ENCODE data around the gene PMEPA1.

Gene PMEPA1

DNA sequence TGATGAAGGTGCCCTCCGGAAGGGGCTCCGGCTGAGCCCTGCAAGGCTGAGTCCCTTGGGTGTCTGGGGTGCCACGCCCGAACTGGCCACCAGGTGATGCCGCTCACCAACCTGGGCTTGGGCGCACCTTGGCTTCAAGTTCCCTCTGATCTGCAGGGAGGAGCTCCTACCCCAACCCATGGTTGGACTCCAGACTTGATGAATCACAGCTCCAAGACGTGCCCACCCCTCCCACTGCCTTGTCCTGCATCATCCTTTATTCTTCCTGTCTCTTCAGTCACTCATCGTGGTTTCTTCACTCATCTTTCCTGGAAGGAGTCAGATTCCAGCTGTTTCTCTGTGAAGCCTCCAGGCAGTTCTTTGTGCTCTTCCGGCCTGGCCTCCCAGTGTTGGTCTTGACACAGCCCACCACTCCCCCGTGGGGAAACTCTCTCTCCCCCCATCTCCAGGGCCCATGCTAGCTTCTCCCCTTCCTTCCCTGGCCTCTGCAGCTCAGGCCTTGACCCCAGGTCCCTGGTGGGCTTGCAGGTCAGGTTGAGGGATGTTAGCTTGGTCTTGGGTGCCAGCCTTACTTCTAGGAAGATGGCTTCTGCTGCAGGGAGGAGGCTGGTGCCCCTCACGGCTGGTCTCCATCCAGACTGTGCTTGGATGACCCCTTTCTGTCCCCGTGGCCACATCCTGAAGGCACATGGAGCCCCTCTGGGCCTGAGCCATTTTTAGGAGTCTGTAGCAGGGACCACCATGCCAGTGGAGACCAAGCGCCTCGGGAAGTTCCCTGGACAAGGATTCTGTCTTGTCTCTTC is 87.0 kb downstream of the PMEPA1 start:
- no peak for DNase-seq (ENCODE audit: low read depth)

DNA sequence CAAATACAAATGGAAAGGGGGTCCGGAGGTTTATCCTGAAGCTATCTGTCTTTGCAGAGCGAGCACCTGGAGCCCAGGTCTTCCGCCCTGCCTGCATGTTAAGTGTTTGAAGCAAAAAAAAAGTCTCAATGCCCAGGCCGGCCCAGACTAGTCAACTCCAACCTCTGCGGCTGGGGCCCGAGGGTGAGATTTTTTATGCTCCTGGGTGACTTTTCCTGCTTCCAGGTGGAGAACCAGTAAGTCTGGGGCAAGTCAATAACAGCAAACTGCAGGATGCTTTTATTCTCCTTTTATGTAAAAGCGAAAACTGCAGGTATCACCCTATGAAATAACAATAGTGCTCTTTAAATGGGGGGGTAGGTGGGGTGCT is 87.6 kb downstream of the PMEPA1 start:
- DNase-seq (ENCODE audit: low read depth), result no peak

DNA sequence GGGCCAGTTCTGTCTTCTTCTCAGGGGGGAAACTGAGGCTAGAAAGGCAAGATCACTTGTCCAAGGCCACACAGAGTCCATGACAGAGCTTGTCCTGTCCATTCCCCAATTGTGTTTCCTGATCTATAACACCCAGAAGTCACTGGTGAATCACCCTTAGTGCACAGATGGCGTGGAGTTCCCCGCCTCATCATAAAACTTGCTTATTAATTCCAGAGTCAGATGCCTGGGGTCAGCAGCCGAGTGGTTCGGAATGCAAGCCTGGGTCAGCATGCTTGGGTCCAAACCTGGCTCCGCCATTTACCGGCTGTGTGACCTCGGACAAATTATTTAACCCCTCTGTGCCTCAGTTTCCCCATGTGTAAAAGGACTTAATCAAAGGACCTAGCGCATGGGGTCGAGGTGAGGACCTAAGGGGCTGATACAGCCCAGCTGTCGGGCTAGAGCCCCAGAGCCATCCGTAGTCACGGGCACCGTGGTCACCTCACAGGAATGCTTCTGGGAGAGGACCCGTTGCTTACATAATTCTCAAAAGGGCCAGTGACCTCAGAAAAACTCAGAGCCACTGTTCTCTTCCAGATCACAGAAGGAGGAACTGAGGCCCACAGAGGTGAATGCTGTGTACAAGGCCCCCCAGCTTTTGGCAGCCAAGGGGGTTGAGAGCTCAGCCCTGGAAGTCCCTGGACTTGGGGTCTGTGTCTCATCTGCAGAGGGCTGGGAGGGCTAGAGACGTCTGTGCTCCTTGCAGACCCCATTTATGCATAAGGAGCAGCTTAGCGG is 88.2 kb downstream of the PMEPA1 start:
- DNase-seq (ENCODE audit: low read depth), result no peak

DNA sequence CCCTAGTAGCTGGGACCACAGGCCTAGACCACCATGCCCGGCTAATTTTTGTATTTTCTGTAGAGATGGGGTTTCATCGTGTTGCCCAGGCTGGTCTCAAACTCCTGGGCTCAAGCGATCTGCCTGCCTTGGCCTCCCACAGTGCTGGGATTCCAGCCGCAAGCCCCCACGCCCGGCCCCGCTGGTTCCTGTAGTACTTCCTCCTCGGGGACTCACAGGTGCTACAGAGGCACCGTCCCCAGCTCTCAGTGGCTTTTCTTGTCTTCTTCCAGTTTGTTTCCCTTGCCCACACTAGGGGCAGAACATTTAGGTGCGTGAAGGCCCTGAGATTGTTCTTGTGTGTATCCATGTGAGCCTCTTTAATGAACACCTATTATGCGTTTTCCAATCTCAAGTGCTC is 88.8 kb downstream of the PMEPA1 start:
- DNase-seq (ENCODE audit: low read depth), result no peak

DNA sequence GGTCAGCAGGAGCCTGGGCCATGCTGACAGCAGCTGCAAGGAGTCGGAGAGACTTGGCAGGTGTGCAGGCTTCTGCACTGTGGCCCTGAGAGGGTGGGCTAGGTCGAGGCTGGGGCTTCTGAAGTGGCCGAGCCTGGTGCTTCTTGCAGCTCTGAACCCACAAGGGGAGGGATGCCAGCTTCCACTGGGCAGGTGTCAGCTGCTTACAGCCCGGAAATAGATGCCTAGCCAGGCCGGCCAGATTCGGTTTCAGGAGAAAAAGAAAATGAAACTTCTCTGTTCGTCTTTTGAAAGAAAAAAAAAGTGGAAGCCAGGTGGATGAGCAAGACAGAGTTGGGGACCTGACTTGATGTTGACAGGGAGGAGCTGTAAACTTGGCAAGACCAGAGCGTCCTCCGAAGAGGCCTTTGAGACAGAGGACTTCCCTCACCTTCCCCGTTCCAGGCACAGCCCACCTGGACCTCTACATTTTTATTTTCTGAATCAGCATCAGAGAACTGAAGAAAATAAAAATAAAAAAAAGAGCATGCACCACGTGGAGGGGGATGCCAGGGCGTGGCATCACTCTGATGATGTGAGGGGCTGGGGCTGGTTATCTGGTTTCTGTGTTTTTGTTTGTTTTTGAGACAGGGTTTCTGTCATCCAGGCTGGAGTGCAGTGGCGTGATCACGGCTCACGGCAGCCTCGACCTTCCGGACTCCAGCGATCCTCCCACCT is 89.4 kb downstream of the PMEPA1 start, which contains the start of gene ZBP1:
Gene ZBP1, minus strand, starts transcription at position 153 of the 717 bp plus-strand sequence. Its CDS starts 131 bp downstream, at position 22.
- DNase-seq (ENCODE audit: low read depth), result no peak

DNA sequence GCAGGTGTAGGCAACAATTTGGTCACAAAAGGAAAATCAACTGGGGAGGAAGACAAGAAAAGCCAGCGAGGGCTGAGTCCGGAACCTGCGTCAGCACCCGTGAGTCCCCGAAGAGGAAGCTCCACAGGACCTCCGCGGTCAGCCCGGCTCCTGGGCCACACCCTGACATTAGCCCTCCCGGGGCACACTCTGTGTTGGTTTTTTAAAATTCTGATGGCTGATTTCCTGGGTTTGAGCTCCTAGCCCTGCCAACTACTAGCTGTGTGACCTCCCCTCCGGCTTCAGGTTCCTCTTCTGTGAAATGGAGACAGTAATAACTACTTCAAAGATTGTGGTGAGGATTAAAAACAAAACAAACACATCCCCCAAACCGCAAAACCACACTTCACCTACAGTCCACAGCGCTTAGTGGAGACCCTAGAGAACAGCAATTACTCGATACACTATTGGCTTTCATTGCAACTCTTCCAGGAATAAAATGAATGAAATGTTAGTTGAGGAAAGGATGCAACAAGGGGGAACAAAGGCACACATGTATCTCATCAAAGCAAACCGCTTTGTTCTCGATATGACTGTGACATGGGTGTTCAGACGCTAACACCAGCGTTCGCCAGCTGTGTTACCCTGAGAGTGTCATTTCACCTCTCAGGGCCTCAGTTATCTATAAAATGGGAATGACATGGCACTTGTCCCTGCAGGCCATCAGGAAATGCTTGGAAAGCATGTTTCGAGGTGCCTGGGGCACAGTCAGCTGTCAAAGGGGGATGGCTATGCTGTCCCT is 90.6 kb downstream of the PMEPA1 start:
- DNase-seq (ENCODE audit: low read depth), result no peak

DNA sequence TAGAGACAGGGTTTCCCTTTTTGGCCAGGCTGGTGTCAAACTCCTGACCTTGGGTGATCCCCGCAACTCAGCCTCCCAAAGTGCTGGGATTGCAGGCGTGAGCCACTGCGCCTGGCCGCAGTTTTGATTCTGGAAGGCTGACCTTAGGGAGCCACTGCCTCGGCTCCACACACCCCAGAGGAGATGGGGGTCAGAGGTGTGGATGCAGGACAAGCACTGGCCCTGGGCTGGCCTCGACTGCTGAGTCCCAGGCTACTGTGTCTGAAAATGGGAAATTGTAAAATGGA is 91.1 kb downstream of the PMEPA1 start:
- DNase-seq (ENCODE audit: low read depth), result no peak

DNA sequence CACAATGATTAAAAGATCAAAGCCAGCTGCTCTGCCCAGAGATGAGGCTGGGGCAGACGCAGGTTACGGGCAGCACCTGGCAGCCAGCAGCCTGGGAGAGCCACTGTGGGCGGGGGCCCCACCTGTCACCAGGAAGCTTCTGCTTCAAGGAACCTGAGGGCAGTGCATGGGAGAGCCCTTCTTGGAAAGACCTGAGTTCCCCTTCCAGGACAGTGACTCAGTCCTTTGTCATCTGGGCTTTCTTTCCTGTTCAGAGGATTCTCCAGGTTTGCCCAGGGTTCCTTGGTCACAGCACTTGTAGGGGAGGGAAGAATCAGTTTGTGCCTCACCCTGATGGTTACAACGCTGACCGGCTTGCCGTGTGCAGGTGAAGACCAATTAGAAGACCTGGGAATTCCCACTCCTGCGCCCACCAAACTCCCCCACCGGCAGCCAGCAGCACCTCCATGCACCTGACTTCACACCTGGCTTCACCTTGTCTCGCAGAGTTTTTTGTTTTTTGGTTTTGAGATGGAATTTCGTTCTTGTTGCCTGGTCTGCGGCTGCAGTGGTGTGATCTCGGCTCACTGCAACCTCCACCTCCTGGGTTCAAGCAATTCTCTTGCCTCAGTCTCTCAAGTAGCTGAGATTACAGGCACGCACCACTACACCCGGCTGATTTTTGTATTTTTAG is 91.6 kb downstream of the PMEPA1 start:
- DNase-seq (ENCODE audit: low read depth), result no peak

DNA sequence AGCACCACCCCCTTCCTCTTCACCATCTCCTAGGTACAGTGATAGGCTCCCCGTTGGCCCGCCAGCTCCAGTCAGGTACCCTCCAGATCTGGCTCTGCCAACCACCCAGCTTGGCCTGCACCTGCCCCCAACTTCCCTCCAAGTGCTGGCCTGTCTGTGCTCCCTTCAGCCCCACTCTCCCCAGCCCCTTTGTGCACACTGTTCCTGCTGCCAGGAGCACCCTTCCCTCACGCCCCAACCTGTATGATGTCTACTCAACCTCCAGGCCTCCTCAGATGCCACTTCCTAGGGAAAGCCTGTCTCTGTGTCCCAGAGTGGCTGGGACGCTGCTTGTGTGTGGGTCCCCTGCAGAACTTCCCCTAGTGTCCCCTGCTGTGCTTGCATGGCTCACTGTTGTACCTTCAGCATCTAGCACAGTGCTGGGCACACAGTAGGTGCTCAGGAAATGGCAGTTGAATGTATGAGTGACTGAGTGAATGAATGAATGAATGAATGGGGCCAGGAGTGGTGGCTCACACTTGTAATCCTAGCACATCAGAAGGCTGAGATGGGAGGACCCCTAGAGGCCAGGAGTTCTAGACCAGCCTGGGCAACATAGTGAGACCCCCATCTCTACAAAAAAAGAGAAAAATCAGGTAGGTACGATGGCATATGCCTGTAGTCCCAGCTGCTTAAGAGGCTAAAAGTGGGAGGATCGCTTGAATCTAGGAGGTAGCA is 92.6 kb downstream of the PMEPA1 start:
- no peak for DNase-seq (ENCODE audit: low read depth)

DNA sequence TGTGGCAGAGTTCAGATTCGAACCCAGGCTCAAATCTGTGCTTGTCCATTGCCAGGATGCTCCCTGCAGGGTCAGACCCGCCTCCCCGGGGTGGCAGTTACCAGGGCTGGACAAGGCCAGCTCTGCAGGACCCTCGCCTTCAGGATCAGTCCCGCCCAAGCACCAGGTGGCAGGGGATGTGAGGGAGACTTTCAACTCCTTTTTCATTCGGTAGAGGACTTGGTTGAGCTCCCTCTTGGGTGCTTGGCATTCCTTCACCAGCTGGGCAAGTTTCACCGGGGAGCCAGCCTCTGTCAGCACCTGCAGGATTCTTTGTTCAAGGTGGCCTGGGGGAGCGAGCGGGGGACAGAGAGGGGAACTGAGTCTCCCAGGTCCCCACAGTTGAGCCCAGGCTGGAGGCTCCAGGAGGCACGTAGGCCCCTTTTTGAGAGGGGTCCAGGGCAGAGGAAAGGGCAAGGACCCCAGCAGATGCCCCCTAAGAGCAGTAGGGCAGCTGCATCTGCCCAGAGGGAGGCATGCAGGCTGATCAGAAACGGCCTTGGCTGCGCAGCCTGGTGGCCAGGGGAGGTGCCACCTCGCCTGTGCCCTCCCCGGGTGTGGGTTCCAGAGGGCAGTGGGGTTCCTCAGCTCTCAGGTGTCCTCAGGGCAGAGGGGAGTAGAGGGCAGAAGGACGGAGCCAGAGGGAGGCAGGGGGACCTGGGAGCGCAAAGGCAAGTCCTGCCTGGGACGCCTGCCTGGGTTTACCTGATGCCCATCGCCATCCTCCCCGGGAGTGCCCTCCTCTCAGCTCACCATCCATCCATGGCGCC is 93.5 kb downstream of the PMEPA1 start:
- DNase-seq (ENCODE audit: low read depth), result no peak

DNA sequence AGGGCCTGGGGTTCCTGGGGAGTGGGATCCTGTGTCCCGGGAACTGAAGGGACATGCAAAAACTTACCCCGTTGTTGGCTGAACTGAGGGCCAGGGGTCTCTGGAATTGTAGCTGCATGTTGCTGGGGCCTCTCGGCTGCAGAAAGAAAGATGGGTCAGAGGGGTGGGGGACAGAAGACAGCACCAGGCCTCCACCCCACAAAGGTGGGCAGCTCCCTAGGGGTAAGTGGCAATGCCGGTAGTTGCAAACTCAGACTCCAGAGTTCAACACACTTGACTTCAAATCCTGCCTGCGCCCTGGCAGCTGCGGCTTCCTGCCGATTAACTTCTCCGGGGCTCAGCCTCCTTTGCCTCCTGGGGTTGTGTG is 94.4 kb downstream of the PMEPA1 start:
- DNase-seq (ENCODE audit: low read depth), result no peak

DNA sequence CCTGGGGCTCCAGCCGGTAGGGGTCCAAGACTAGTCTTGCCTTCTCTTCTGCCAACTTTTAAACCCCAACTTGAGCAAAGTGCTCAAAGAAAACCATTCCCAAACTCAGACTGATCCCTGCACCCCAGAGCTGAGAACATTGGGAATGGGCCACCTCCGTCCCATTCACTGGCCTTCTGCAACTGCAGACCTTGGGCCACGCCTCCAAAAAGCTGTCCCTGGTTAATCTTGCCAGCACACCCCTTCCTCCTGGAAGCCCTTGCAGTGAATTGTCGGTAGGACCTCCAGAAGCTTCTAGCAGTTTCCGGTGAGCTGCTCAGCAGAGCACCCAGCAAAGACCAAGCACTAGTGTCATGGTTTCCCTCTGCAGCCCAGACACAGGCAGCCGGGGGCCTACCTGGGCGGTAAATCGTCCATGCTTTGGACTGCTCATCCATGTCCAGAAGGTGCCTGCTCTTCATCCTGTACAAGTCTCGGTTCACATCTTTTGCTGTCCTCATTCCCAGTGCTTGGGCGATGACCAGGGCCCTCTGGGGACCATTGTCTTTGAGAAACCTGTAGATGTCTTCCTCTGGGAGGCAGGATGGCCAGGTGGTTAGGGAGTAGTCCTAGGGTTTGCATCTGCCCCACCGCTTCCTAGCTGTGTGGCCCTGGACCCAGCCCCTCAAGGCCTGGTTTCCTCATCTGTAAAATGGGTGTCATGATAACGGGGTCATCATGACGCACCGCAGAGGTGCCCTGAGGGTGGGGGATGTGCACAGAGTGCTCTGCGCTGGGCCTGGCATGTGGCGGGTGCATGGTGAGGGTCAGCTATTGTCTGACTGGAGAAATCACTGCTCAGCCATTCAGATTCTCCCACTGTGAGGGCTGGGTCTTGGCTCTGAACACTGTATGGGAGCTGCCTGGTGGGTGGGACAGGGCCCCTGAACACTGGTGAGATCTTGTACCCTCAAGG is 95.0 kb downstream of the PMEPA1 start:
- DNase-seq (ENCODE audit: low read depth), result no peak

DNA sequence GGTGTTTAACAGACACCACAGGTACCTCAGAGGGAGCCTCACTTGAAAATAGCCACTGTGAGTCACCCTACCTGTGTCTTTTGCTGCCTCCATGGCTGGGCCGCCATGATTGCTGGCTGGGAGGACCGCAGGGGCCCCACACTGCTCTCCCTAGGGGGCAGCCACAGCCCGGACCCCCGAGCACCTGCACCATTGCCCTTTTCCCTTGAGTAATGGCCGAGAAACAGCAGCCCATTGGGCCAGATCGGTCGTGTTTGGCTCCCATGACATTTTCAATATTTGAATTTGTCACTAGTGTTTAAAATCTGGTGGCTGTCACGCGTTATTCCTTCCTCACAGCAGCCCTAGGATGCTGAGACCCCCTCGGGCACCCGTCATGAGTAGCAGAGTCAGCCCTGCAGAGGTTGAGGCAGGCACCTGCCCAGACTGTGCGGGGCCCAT is 96.3 kb downstream of the PMEPA1 start:
- DNase-seq (ENCODE audit: low read depth), result no peak

DNA sequence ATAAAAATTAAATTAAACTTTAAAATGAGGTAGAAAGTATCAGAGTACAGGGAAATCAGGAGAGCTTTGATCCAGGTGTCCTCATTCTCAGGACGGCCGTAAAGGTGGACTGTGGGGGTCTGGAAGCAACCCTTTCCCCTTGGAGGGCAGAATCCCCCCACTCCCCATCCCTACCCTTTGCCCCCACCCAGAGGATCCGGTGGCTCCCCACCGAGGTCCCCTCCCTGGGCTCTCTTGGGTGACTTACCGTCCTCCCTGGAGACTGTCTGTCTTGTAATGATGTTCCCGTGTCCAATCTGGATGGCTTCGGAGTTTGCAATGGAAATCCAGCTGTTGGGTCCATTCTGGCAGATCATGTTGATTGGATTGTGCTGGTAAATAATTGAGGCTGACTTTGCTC is 96.9 kb downstream of the PMEPA1 start:
- DNase-seq (ENCODE audit: low read depth), result no peak

DNA sequence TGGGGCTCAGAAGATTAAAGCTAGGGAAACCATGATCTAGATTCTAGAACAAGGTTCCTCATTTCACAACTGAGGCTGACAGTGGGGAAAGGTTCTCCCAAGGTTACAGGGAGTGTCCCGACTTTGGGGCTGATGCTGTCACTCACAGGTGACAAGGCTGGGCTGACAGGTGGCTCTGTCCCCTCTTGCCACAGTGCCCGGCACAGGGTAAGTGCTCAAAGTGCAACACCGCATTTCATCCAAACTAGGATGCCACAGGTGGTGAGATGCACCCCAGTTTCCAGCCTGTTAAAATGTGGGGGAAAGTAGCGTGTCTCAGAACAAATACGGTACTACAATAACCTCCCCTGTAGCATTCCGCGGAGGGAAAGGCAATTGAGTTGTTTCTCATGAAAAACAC is 97.4 kb downstream of the PMEPA1 start:
- no peak for DNase-seq (ENCODE audit: low read depth)

DNA sequence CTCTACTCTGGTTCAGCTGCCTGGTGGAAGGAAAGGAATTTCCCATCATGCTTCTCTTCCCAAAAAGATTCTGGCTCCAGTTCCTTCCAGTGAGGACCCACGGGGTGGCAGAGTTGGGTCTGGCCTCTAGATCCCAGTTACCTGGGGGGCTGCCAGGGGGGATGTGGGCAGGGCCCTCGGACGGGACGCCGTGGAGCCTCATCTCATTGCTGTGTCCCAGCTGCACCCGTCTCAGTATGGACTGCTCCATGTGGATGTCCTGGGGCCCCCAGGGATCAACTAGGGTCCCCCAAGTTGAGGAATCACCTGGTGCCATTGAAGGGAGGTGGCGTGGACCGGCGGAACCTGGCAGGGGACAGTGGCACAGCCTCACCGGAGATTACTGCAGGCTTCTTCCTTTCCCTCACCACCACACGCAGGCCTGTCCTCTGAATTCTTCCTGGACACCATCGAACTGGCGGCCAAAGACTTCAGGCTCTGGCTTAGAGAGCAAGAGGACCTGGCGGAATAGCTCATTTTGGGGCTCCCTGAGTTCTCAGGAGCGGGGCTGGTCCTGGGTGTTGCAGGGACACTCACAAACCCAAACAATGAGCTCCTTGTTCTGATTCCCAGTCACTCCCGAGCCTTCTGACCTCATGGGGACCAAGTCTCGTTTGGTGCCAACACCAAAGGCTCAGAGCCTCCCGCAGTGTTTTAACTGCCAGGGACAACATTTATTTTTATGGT is 98.1 kb downstream of the PMEPA1 start:
- no peak for DNase-seq (ENCODE audit: low read depth)

DNA sequence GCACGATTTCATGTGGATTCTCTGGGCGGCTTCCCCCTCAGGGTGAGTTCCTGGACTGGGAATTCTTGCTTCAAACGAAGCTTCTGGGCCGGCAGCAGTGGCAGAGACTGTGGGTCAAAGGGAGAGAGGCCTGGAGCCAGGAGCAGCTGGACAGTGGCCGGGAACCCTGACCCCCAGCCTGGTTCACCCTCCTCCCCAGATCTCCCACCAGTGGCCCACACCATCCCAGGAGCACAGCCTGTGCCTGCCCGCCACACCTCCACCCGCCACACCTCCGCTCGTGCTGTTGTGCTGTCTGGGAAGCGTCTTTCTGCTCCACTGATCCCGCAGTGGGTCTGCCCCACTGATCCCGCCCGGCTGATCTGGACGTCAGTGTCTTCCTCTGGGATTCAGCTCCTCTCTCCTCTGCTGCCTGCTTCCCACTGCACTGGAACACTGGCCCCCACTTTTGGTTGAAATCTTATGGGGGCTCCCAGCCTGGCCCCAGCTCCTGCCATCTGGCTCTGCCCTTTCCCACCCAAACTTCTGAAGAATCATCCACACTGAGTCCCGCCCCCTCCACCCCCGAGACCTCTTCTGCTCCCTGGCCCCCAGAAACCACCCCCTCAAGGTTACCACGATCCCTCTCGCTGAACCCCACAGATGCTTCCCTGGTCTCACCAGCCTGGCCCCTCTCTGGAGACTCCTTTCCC is 99.4 kb downstream of the PMEPA1 start:
- no peak for DNase-seq (ENCODE audit: low read depth)

DNA sequence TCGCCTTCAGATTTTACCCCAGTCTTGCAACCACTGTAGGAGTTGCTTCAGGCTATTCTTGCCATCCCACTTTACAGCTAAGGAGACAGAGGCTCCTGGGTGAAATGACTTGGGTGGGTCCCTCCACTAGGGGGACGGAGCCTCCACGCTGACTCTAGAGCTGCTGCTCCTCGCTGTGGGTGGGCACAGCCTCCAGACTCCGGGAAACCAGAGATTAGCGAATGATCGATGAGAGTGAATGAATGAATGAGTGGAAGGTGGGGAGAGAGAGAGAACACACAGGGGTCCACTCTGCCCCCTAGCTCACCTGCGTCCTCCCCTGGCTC is 100.0 kb downstream of the PMEPA1 start:
- no peak for DNase-seq (ENCODE audit: low read depth)
